ENCODE results near the gene MC5R. TPM values are rescaled to one million over a fixed set of nuclear protein-coding genes. Genes with fewer than 3 reads are reported as not detected.

The MC5R gene
- total RNA-seq, 1 donor from 2014 or later: not detected

GRCh38 chr18:13804305-13804704, 19.6 kb upstream of the MC5R start:
- H3K27me3 Mint-ChIP-seq (ENCODE audit: insufficient read depth, low read depth): peaks cover 25% of the 10 kb centered on the region
- peaks cover 30% of the 10 kb centered on the region for H3K27me3 ChIP-seq
- H3K9me3 Mint-ChIP-seq: no peaks in the 10 kb centered on the region
- no peak overlapping the region for H3K4me3 Mint-ChIP-seq
- peaks cover under 1% of the 10 kb centered on the region for H3F3A ChIP-seq (ENCODE audit: low read depth)
- no peaks in the 10 kb centered on the region for H3K79me2 ChIP-seq (ENCODE audit: low read depth)
- H3K4me1 Mint-ChIP-seq: peaks cover 7% of the 10 kb centered on the region
- H3K36me3 ChIP-seq: no peaks in the 10 kb centered on the region
- H3K36me3 Mint-ChIP-seq: no peaks in the 10 kb centered on the region
- no peaks in the 10 kb centered on the region for H4K20me1 ChIP-seq (ENCODE audit: low read depth)
- H3K9me3 ChIP-seq (ENCODE audit: low read depth): no peaks in the 10 kb centered on the region
- no peak overlapping the region for H3K27ac Mint-ChIP-seq
- H2AFZ ChIP-seq (replicated peaks): no peak overlapping the region
- peaks cover 11% of the 10 kb centered on the region for H3K4me1 ChIP-seq
- TF ChIP-seq EZH2 (IDR thresholded peaks at IDR 0.05): no peak
- TF ChIP-seq EZH2phosphoT487 (IDR thresholded peaks at IDR 0.05): no peak
- no peak for TF ChIP-seq CTCF (IDR thresholded peaks at IDR 0.05)
- DNase-seq (ENCODE audit: low spot score): no peak
- no peak overlapping the region for H3K4me2 ChIP-seq
- H3K4me3 ChIP-seq: no peak overlapping the region
- no peak overlapping the region for H3K9ac ChIP-seq
- no peak overlapping the region for H3K27ac ChIP-seq

GRCh38 chr18:13808294-13809042, 15.5 kb upstream of the MC5R start:
- no peak overlapping the region for H3K4me2 ChIP-seq

GRCh38 chr18:13809043-13809430, 14.9 kb upstream of the MC5R start:
- H3K27me3 ChIP-seq: no peaks in the 10 kb centered on the region
- Mint-ChIP-seq H3K27ac (no peak overlapping the region), H3K4me1 (peaks cover 3% of the 10 kb centered on the region), H3K9me3 (no peaks in the 10 kb centered on the region), H3K4me3 (no peak overlapping the region), H3K36me3 (no peaks in the 10 kb centered on the region), H3K27me3 (ENCODE audit: insufficient read depth, low read depth) (peaks cover 5% of the 10 kb centered on the region)
- H3K4me2 ChIP-seq: peak overlapping the region; percentile 40
- H3K27ac ChIP-seq: no peak overlapping the region
- peaks cover 4% of the 10 kb centered on the region for H3F3A ChIP-seq (ENCODE audit: low read depth)
- no peak overlapping the region for H3K9ac ChIP-seq
- H4K20me1 ChIP-seq (ENCODE audit: low read depth): no peaks in the 10 kb centered on the region
- H3K9me3 ChIP-seq (ENCODE audit: low read depth): no peaks in the 10 kb centered on the region
- H2AFZ ChIP-seq (replicated peaks): no peak overlapping the region
- no peaks in the 10 kb centered on the region for H3K79me2 ChIP-seq (ENCODE audit: low read depth)
- TF ChIP-seq EZH2 (IDR thresholded peaks at IDR 0.05): no peak
- no peak for TF ChIP-seq CTCF (IDR thresholded peaks at IDR 0.05)
- no peak for TF ChIP-seq EZH2phosphoT487 (IDR thresholded peaks at IDR 0.05)
- H3K4me1 ChIP-seq: peaks cover 21% of the 10 kb centered on the region
- H3K4me3 ChIP-seq: no peak overlapping the region
- no peak for DNase-seq (ENCODE audit: low spot score)
- no peaks in the 10 kb centered on the region for H3K36me3 ChIP-seq

More at GRCh38 chr18:13808294-13809042, 15.5 kb upstream of the MC5R start:
- Mint-ChIP-seq H3K27me3 (ENCODE audit: insufficient read depth, low read depth) (peaks cover 6% of the 10 kb centered on the region), H3K27ac (no peak overlapping the region), H3K4me3 (no peak overlapping the region), H3K36me3 (no peaks in the 10 kb centered on the region), H3K9me3 (no peaks in the 10 kb centered on the region), H3K4me1 (peaks cover 2% of the 10 kb centered on the region)
- TF ChIP-seq EZH2 (IDR thresholded peaks at IDR 0.05) (no peak), CTCF (IDR thresholded peaks at IDR 0.05) (no peak), EZH2phosphoT487 (IDR thresholded peaks at IDR 0.05) (no peak)
- DNase-seq (ENCODE audit: low spot score): no peak
- Histone ChIP-seq H3F3A (ENCODE audit: low read depth) (peaks cover 4% of the 10 kb centered on the region), H3K9ac (no peak overlapping the region), H3K36me3 (no peaks in the 10 kb centered on the region), H3K27ac (no peak overlapping the region), H3K4me3 (no peak overlapping the region), H4K20me1 (ENCODE audit: low read depth) (no peaks in the 10 kb centered on the region), H3K79me2 (ENCODE audit: low read depth) (no peaks in the 10 kb centered on the region), H3K4me1 (peaks cover 21% of the 10 kb centered on the region), H3K9me3 (ENCODE audit: low read depth) (no peaks in the 10 kb centered on the region), H2AFZ (replicated peaks) (no peak overlapping the region), H3K27me3 (no peaks in the 10 kb centered on the region)

Data from neural progenitor cell (in vitro differentiated cells).